Esophagus muscularis mucosa (tissue), 4 donors: ENCODE results near the gene CDK5. TPM values are rescaled to one million over a fixed set of nuclear protein-coding genes. Genes with fewer than 3 reads are reported as not detected.

Experiments used
- DNase-seq: peaks from one replicate; pipeline ENCODE4 v3.0.0-alpha.2; 2017; ENCODE audit errors: extremely low spot score
- H3K27ac ChIP-seq, 4 donors: fragments of 200-600 bp; sonication (generic); replicated peaks in 1 of 4; 1 replicate in 3 of 4; 2 replicates in 1 of 4; pipeline ENCODE4 v1.5.1; 2016 to 2019; ENCODE audit warnings: mild to moderate bottlenecking in 1 of 4
- H3K27me3 ChIP-seq, 4 donors: fragments of 200-600 bp; sonication (generic); one replicate each; pipeline versions ENCODE4 v1.5.1 to v1.6.0; 2016 to 2019
- H3K36me3 ChIP-seq, 4 donors: fragments of 200-600 bp; sonication (generic); one replicate each; pipeline ENCODE4 v1.5.1; 2016 to 2019
- H3K4me1 ChIP-seq, 4 donors: fragments of 200-600 bp; sonication (generic); one replicate each; pipeline ENCODE4 v1.5.1; 2016 to 2019
- H3K4me3 ChIP-seq, 4 donors: fragments of 200-600 bp; sonication (generic); 1 replicate in 2 of 4; 2 replicates in 2 of 4; pipeline ENCODE4 v1.5.1; 2016 to 2019; ENCODE audit warnings: mild to moderate bottlenecking in 4 of 4, moderate library complexity in 1 of 4
- H3K9me3 ChIP-seq, 4 donors: fragments of 200-600 bp; sonication (generic); 1 replicate in 3 of 4; 2 replicates in 1 of 4; pipeline ENCODE4 v1.5.1; 2016 to 2019
- CTCF ChIP-seq, 3 experiments: fragments of 200-600 bp in 2 of 3; fragments of 450-650 bp in 1 of 3; sonication (generic) in 2 of 3; IDR thresholded peaks; one replicate each; pipeline ENCODE4 v1.5.1; 2017 to 2019; ENCODE audit warnings: antibody characterized with exemption in 3 of 3, mild to moderate bottlenecking in 2 of 3, moderate library complexity in 1 of 3
- EP300 ChIP-seq: sonication (generic); formaldehyde crosslinking; IDR thresholded peaks from one replicate; pipeline ENCODE4 v1.6.1; 2017; ENCODE audit warnings: antibody characterized with exemption
- POLR2A ChIP-seq: fragments of 450-650 bp; IDR thresholded peaks from one replicate; pipeline ENCODE4 v1.6.1; 2017; ENCODE audit warnings: antibody characterized with exemption, moderate library complexity, mild to moderate bottlenecking, low read depth
- POLR2AphosphoS5 ChIP-seq, 2 donors: sonication (generic); formaldehyde crosslinking; IDR thresholded peaks; one replicate each; pipeline ENCODE4 v1.6.1; 2017; ENCODE audit warnings: antibody characterized with exemption in 2 of 2
- WGBS: methylation state at CpG from one replicate; pipeline ENCODE4 v1.1.5; 2018; 5-methylcytosine and 5-hydroxymethylcytosine counted together
- intact Hi-C: fragments of 100-400 bp; cut with DNase I; formaldehyde crosslinking; loops from one replicate; pipeline ENCODE4 v1.15.1; 2023
- total RNA-seq, 4 donors: library from RNA; depleted of rRNA; stranded (reverse); fragments of >200 nt; gene quantifications; one replicate each; pipeline versions ENCODE4 v1.1.0 to v1.2.1, GENCODE V29; 2016

Gene CDK5
- total RNA-seq, 4 donors from 2014 or later: 5.3 to 10.4 (median 9.7) TPM

GRCh38 chr7:151073990-151074389 lies 16.3 kb upstream of the CDK5 start:
- Histone ChIP-seq H3K4me3 (no peak overlapping the region), H3K9me3 (no peaks in the 10 kb centered on the region), H3K27me3 (no peaks in the 10 kb centered on the region), H3K36me3 (peaks cover 66 to 90% (median 83%) of the 10 kb centered on the region in 4 donors), H3K27ac (no peak overlapping the region), H3K4me1 (peaks cover 13 to 24% (median 18%) of the 10 kb centered on the region in 4 donors)
- TF ChIP-seq POLR2A: no peak
- no peak for TF ChIP-seq CTCF (IDR thresholded peaks at IDR 0.05)
- TF ChIP-seq POLR2AphosphoS5 (IDR thresholded peaks at IDR 0.05): no peak
- TF ChIP-seq EP300: no peak
- intact Hi-C loops: no loop called here
- WGBS: 90% methylated on average over 17 of the region's 17 CpGs
- DNase-seq: no peak

GRCh38 chr7:151071032-151071866 lies 13.6 kb upstream of the CDK5 start:
- H3K4me1 ChIP-seq: no peaks in the 10 kb centered on the region
- WGBS: 89% methylated on average over 36 of the region's 39 CpGs
- DNase-seq: no peak
- H3K36me3 ChIP-seq: peaks cover 91 to 100% (median 100%) of the 10 kb centered on the region in 4 donors
- TF ChIP-seq CTCF (IDR thresholded peaks at IDR 0.05) (no peak), POLR2AphosphoS5 (IDR thresholded peaks at IDR 0.05) (no peak), EP300 (no peak), POLR2A (no peak)
- no peak overlapping the region for H3K27ac ChIP-seq
- no peaks in the 10 kb centered on the region for H3K27me3 ChIP-seq
- H3K9me3 ChIP-seq: no peaks in the 10 kb centered on the region
- no peak overlapping the region for H3K4me3 ChIP-seq
- intact Hi-C loops: no loop called here

GRCh38 chr7:151070574-151070960 lies 12.9 kb upstream of the CDK5 start:
- 91% methylated on average over 14 of the region's 15 CpGs for WGBS
- Histone ChIP-seq H3K27me3 (no peaks in the 10 kb centered on the region), H3K4me1 (no peaks in the 10 kb centered on the region), H3K27ac (no peak overlapping the region), H3K36me3 (peaks cover 90 to 100% (median 100%) of the 10 kb centered on the region in 4 donors), H3K4me3 (no peak overlapping the region), H3K9me3 (no peaks in the 10 kb centered on the region)
- no peak for DNase-seq
- TF ChIP-seq EP300: no peak
- no peak for TF ChIP-seq POLR2AphosphoS5 (IDR thresholded peaks at IDR 0.05)
- intact Hi-C loops: no loop called here

GRCh38 chr7:151069841-151070573 lies 12.3 kb upstream of the CDK5 start:
- Histone ChIP-seq H3K4me1 (peaks cover 0 to 2% (median 0%) of the 10 kb centered on the region in 4 donors), H3K4me3 (no peak overlapping the region), H3K36me3 (peaks cover 90 to 100% (median 100%) of the 10 kb centered on the region in 4 donors), H3K27ac (peak overlapping the region in 1 of 4 donors; percentile 34), H3K27me3 (no peaks in the 10 kb centered on the region), H3K9me3 (no peaks in the 10 kb centered on the region)
- intact Hi-C loops: no loop called here
- DNase-seq: no peak
- 87% methylated on average over 8 of the region's 17 CpGs for WGBS
- TF ChIP-seq EP300 (no peak), CTCF (IDR thresholded peaks at IDR 0.05) (no peak), POLR2A (no peak), POLR2AphosphoS5 (IDR thresholded peaks at IDR 0.05) (no peak)
